Measurements from ENCODE around the gene LMBR1L. TPM values are rescaled to one million over a fixed set of nuclear protein-coding genes. Genes with fewer than 3 reads are reported as not detected.
"Not testable (repeated sequence)": the region's sequence is repeated elsewhere in the genome, so short reads cannot be mapped to it uniquely, and the experiment has no call there.

LMBR1L gene
- total and polyA plus RNA-seq, 10 of the 15 experiments (the other 5 are each of a cell fraction or from before 2014, with no cell fraction given) = 2.1 to 42.6 (median 20.0) TPM

DNA sequence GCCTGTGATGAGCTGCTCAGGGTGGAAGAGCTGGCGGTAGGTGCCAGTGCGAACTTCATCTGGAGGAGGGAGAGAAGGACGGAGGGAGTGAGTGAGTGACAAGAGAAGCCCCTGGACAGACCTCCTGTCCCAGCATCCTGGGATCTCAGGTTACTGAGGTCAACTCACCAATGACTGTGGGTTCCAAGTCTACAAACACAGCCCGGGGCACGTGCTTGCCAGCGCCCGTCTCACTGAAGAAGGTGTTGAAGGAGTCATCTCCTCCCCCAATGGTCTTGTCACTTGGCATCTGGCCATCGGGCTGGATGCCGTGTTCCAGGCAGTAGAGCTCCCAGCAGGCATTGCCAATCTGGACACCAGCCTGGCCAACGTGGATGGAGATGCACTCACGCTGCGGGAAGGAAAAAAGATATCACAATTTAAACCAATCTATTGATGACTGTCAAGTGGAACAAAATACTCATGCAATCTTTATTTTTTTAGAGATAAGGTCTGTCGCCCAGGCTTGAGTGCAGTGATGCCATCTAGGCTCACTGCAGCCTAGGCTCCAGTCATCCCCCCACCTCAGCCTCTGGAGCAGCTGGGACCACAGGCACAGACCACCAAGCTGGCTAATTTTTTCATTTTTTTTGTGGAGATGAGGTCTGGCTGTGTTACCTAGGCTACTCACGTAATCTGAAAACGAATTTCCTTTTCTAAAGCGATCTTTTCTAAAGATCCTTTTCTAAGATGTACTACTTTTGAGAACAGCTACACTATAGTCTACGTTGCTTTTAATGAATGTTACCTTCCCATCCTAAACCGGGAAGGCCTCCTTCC, 18.9 kb upstream of the LMBR1L start:
- WGBS (ENCODE audit: insufficient coverage, insufficient replicate concordance, low lambda C conversion rate, missing lambda C conversion rate) = 38% methylated on average over 18 of the region's 18 CpGs
- no peak for ATAC-seq
- CTCF ChIA-PET = interaction anchor here (0.7 to 4.9 kb wide), 29 partner anchors 9 to 138 kb away, joined by 3 to 48 read pairs (median 5); partner anchors contain the start of genes DHH, LMBR1L and RHEBL1
- no TSS peak for BruUV-seq (replicated peaks)
- SMC1A ChIA-PET (ENCODE audit: uncharacterized antibody, unreplicated experiment) = interaction anchor here (0.9 to 4.1 kb wide), 11 partner anchors 11 to 113 kb away, joined by 3 to 15 read pairs (median 4); partner anchors contain the start of genes LMBR1L, RHEBL1 and TUBA1A
- Histone ChIP-seq H3K4me2 (ENCODE audit: control insufficient read depth, insufficient read depth) (peak overlapping the region; percentile 78), H3K79me2 (ENCODE audit: control insufficient read depth, insufficient read depth, low read length) (peaks cover 48% of the 10 kb centered on the region), H3K27ac (ENCODE audit: control insufficient read depth, insufficient read depth) (peak overlapping the region; percentile 98), H3K9ac (ENCODE audit: control insufficient read depth, insufficient read depth, low read length) (peak overlapping the region; percentile 98), H3K4me3 (peak overlapping the region; percentile 100), H2AFZ (ENCODE audit: control insufficient read depth, low read depth, low read length) (no peak overlapping the region), H3K27me3 (replicated peaks in 1 of 2; ENCODE audit: control insufficient read depth in 2 of 2, insufficient read depth in 2 of 2, low read length in 1 of 2) (no peaks in the 10 kb centered on the region), H3K9me3 (replicated peaks; ENCODE audit: control insufficient read depth, insufficient read depth, low read length) (no peaks in the 10 kb centered on the region), H3K36me3 (ENCODE audit: control insufficient read depth in 2 of 2, insufficient read depth in 2 of 2, low read length in 1 of 2) (peaks cover 4 to 24% of the 10 kb centered on the region in 2 experiments), H3K4me1 (ENCODE audit: control insufficient read depth, insufficient read depth, low read length) (peaks cover 13% of the 10 kb centered on the region), H4K20me1 (ENCODE audit: control insufficient read depth, insufficient read depth) (no peaks in the 10 kb centered on the region; the same call in 1 of the 2 replicates)
- in situ Hi-C loops (cut with MboI) (no loop called here), intact Hi-C loops (cut with micrococcal nuclease; ENCODE audit: unreplicated experiment) (loop anchor here (1.0 to 2.0 kb wide), 6 partner anchors 18 to 105 kb away; partner anchors contain the start of gene TUBA1A)
- RAD21 ChIA-PET (ENCODE audit: unreplicated experiment) = interaction anchor here (0.9 to 4.0 kb wide), 11 partner anchors 15 to 276 kb away, joined by 3 to 28 read pairs (median 6); partner anchors contain the start of genes DDN, LMBR1L and RHEBL1
- TF ChIP-seq FOXM1 (IDR thresholded peaks at IDR 0.05; ENCODE audit: low read depth, low read length) = peak; percentile 31
- TF ChIP-seq POLR2A (IDR thresholded peaks at IDR 0.05; ENCODE audit: low read depth, low read length) = peak; percentile 46; the same call in 1 of the 2 replicates
- 0 out of 2 replicates have a peak, but pooled peaks have one; percentile 11 for TF ChIP-seq YBX1 (IDR thresholded peaks at IDR 0.05)
- 0 out of 2 replicates have a peak, but pooled peaks have one; percentile 8 for TF ChIP-seq RCOR1 (conservative IDR thresholded peaks at IDR 0.05; ENCODE audit: low read depth, low read length)
- no peak for TF ChIP-seq NFYA (IDR thresholded peaks at IDR 0.05; ENCODE audit: borderline replicate concordance, low read depth, low read length)
- TF ChIP-seq POLR2AphosphoS5 (IDR thresholded peaks at IDR 0.05; ENCODE audit: low read length) = 0 out of 2 replicates have a peak, but pooled peaks have one; percentile 36
- TF ChIP-seq DPF2 (IDR thresholded peaks at IDR 0.05) = no peak
- TF ChIP-seq, protein P1, sequence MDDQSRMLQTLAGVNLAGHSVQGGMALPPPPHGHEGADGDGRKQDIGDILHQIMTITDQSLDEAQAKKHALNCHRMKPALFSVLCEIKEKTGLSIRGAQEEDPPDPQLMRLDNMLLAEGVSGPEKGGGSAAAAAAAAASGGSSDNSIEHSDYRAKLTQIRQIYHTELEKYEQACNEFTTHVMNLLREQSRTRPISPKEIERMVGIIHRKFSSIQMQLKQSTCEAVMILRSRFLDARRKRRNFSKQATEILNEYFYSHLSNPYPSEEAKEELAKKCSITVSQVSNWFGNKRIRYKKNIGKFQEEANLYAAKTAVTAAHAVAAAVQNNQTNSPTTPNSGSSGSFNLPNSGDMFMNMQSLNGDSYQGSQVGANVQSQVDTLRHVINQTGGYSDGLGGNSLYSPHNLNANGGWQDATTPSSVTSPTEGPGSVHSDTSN (IDR thresholded peaks at IDR 0.05; ENCODE audit: insufficient replicate concordance, low read depth, low read length) = no peak
- TF ChIP-seq SREBF2 (IDR thresholded peaks at IDR 0.05; ENCODE audit: low read length) = no peak
- no peak for TF ChIP-seq MTA2 (IDR thresholded peaks at IDR 0.05; ENCODE audit: low read depth)
- POLR2A ChIA-PET = interaction anchor here (0.5 to 4.7 kb wide), 14 partner anchors 10 to 177 kb away, joined by 3 to 48 read pairs (median 5); partner anchors contain the start of genes DHH, KMT2D, LMBR1L and RHEBL1
- DNase-seq (ENCODE audit: low read depth, low spot score) = no peak
- no peak for FAIRE-seq

DNA sequence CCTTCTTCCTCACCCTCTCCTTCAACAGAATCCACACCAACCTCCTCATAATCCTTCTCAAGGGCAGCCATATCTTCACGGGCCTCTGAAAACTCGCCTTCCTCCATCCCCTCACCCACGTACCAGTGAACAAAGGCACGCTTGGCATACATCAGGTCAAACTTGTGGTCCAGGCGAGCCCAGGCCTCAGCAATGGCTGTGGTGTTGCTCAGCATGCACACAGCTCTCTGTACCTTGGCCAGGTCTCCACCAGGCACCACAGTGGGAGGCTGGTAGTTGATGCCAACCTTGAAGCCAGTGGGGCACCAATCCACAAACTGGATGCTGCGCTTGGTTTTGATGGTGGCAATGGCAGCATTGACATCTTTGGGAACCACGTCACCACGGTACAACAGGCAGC, 17.3 kb upstream of the LMBR1L start:
- BruUV-seq (replicated peaks); H3K27me3 ChIP-seq (replicated peaks in 1 of 2; ENCODE audit: control insufficient read depth in 2 of 2, insufficient read depth in 2 of 2, low read length in 1 of 2); RAD21 ChIA-PET (ENCODE audit: unreplicated experiment); H3K4me1 ChIP-seq (ENCODE audit: control insufficient read depth, insufficient read depth, low read length); in situ Hi-C loops (cut with MboI); H3K27ac ChIP-seq (ENCODE audit: control insufficient read depth, insufficient read depth); intact Hi-C loops (cut with micrococcal nuclease; ENCODE audit: unreplicated experiment); H2AFZ ChIP-seq (ENCODE audit: control insufficient read depth, low read depth, low read length); DNase-seq (ENCODE audit: low read depth, low spot score); FAIRE-seq; POLR2A ChIA-PET; H3K4me3 ChIP-seq; H3K9ac ChIP-seq (ENCODE audit: control insufficient read depth, insufficient read depth, low read length); ATAC-seq; H3K4me2 ChIP-seq (ENCODE audit: control insufficient read depth, insufficient read depth); H4K20me1 ChIP-seq (ENCODE audit: control insufficient read depth, insufficient read depth); H3K9me3 ChIP-seq (replicated peaks; ENCODE audit: control insufficient read depth, insufficient read depth, low read length): not testable (repeated sequence)
- 89% methylated on average over 7 of the region's 8 CpGs for WGBS (ENCODE audit: insufficient coverage, insufficient replicate concordance, low lambda C conversion rate, missing lambda C conversion rate)
- ChIA-PET SMC1A (ENCODE audit: uncharacterized antibody, unreplicated experiment) (interaction anchor here (1.0 to 1.2 kb wide), 3 partner anchors 10 to 191 kb away, joined by 3 to 5 read pairs (median 4); partner anchors contain the start of gene LMBR1L), CTCF (interaction anchor here (0.6 to 1.3 kb wide), 6 partner anchors 11 to 84 kb away, joined by 3 to 4 read pairs (median 4); partner anchors contain the start of gene LMBR1L)
- peaks cover 4 to 24% of the 10 kb centered on the region in 2 experiments for H3K36me3 ChIP-seq (ENCODE audit: control insufficient read depth in 2 of 2, insufficient read depth in 2 of 2, low read length in 1 of 2)
- H3K79me2 ChIP-seq (ENCODE audit: control insufficient read depth, insufficient read depth, low read length) = peaks cover 39% of the 10 kb centered on the region

Measured in GM12878 (cell line).